Measurements from ENCODE around the gene ARID5A.

ARID5A gene

DNA sequence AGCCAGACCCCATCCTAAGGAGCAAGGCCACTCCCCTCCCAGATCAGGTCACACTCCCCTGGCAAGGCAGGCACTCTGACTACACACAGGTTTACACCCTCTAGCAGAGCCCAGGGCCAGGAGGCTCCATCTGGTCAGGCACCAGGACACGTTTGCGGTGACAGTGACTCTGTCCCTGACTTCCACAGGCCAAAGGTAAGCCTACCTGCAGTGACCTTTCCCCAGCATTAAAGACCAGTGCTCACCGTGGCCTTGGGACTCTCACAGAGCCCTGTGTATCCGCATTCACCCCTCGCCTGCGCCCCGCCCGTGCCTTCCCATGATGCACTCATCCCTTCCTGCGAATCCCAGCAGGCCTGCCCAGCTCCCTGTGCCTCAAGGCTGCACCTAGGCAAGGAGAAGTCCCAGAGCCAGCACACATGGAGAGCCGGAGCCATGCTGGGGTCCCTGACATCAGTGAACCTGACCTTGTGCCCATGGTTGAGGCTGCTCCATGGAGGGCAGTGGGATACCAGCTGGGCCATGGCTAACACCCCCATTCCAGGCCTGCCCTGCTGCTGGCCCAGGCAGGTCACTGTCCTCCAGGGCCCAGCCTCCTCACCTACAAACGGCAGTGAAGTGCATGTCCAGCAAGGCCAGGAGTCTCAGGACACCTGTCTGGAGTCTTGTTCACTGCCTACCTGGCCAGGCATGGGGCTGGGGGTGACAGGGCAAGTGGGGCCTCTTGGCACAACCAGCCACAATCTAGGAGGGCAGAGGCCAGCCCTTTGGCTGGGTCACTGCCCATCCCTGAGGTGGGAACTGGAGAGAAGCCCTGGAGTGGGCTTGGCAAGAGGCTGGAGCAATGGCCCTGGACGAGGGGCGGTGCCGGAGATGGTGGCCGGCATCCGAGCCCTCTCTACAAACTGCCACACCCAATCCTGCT, 34.4 kb upstream of the ARID5A start:
- TF ChIP-seq CTCF (IDR thresholded peaks at IDR 0.05; ENCODE audit: borderline replicate concordance, insufficient read depth, low read depth, low read length), result no peak
- H3K4me3 ChIP-seq (ENCODE audit: low read depth, low read length), result no peak overlapping the region

DNA sequence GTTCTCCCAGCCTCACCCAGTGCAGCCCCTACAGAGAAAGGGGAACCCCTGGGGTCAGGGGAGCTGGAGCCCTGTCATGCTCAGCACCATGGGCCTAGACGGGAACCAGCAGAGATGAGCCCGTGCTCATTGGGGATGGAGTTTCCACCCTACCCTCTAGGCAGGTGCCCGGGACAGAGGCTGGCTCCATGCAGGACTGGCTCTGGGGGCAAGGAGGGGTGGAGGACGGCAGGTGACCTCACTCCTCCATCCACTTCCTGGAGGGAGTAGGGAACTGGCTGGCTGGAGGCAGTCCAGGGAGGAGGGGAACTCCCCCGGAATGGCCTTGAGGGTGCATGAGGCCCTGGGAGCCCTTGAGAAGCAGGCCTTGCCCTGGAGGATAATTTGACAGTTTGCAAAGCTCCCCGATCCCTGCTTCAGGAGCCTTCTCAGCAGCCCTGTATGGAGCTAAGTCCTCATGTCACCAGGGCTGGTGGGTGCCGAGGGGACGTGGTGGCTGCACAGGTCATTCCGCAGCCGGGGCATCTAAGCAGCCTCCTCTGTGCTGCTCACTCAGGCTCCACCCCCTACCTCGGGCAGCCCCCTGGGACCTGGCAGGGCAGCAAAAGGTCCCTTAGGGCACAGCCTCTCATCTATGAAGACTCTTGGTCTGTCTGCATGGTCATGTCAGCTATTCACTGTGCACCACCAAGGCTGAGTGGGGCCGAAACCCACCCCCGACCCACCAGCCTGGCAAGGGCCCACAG, 33.5 kb upstream of the ARID5A start:
- no peak overlapping the region for H3K4me3 ChIP-seq (ENCODE audit: low read depth, low read length)
- TF ChIP-seq CTCF (IDR thresholded peaks at IDR 0.05; ENCODE audit: borderline replicate concordance, insufficient read depth, low read depth, low read length), result no peak

GRCh38 chr2:96503637-96504243, 32.8 kb upstream of the ARID5A start:
- no peak overlapping the region for H3K4me3 ChIP-seq (ENCODE audit: low read depth, low read length)
- TF ChIP-seq CTCF (IDR thresholded peaks at IDR 0.05; ENCODE audit: borderline replicate concordance, insufficient read depth, low read depth, low read length), result no peak

- H3K4me3 ChIP-seq (ENCODE audit: low read depth, low read length), result no peak within 1 kb of the TSS
- no peak for TF ChIP-seq CTCF (IDR thresholded peaks at IDR 0.05; ENCODE audit: borderline replicate concordance, insufficient read depth, low read depth, low read length)
Observed at GRCh38 chr2:96505231-96505889, 31.2 kb upstream of the ARID5A start, which contains the start of gene NEURL3. Gene NEURL3, minus strand, starts transcription at chr2:96505357. Its CDS starts 71 bp downstream, at chr2:96505286.

GRCh38 chr2:96506016-96506906, 30.3 kb upstream of the ARID5A start:
- no peak for TF ChIP-seq CTCF (IDR thresholded peaks at IDR 0.05; ENCODE audit: borderline replicate concordance, insufficient read depth, low read depth, low read length)
- H3K4me3 ChIP-seq (ENCODE audit: low read depth, low read length), result no peak overlapping the region

- H3K4me3 ChIP-seq (ENCODE audit: low read depth, low read length), result no peak overlapping the region
- no peak for TF ChIP-seq CTCF (IDR thresholded peaks at IDR 0.05; ENCODE audit: borderline replicate concordance, insufficient read depth, low read depth, low read length)
Observed at GRCh38 chr2:96506907-96507240, 29.7 kb upstream of the ARID5A start.

All from GM12875 (cell line).